ENCODE measurements around the gene BEND5. TPM values are rescaled to one million over a fixed set of nuclear protein-coding genes. Genes with fewer than 3 reads are reported as not detected.

Gene BEND5
- total and polyA plus RNA-seq, 5 donors from 2014 or later = 0.56 to 2.2 (median 1.7) TPM

DNA sequence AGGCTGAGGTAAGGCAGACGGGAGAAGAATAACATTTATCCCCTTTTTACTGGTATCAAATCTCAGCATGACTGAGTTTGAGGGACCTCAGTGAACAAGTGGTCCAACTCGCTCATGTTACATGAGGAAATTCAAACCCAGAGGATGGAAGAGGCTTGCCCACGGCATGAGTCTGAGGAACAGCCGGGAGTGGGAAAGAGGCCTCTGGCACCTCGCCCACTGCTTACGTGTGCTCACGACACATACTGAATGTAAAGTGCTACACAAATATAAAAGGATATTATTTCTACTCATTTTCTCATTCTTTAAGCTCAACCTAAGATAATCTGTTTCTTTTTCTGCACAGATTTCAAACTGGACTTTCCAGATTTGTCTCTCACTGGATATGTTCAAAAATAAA is 14.7 kb downstream of the BEND5 start:
- no peak overlapping the region for H3K4me3 Mint-ChIP-seq
- Histone ChIP-seq H3K27me3 (ENCODE audit: control insufficient read depth, insufficient read depth, low read length) (no peaks in the 10 kb centered on the region), H3K9me3 (ENCODE audit: control insufficient read depth in 2 of 2, low read length in 2 of 2) (no peaks in the 10 kb centered on the region), H3K36me3 (ENCODE audit: control insufficient read depth, insufficient read depth, low read length) (no peaks in the 10 kb centered on the region), H3K27ac (ENCODE audit: insufficient read depth, low read length, poor library complexity, severe bottlenecking) (no peak overlapping the region), H3K4me3 (ENCODE audit: low read depth, low read length) (no peak overlapping the region), H3K4me1 (ENCODE audit: control insufficient read depth, insufficient read depth, low read length, poor library complexity, severe bottlenecking) (no peaks in the 10 kb centered on the region)
- no peaks in the 10 kb centered on the region for H3K27me3 Mint-ChIP-seq
- peaks cover 0 to 2% (median 0%) of the 10 kb centered on the region in 4 donors for H3K4me1 Mint-ChIP-seq
- DNase-seq (no peak), ATAC-seq (ENCODE audit: low read depth in 2 of 2) (no peak)
- H3K9me3 Mint-ChIP-seq = peaks cover 0 to 3% (median 0%) of the 10 kb centered on the region in 7 donors
- H3K36me3 Mint-ChIP-seq = peaks cover 7% of the 10 kb centered on the region
- no peak overlapping the region for H3K27ac Mint-ChIP-seq

DNA sequence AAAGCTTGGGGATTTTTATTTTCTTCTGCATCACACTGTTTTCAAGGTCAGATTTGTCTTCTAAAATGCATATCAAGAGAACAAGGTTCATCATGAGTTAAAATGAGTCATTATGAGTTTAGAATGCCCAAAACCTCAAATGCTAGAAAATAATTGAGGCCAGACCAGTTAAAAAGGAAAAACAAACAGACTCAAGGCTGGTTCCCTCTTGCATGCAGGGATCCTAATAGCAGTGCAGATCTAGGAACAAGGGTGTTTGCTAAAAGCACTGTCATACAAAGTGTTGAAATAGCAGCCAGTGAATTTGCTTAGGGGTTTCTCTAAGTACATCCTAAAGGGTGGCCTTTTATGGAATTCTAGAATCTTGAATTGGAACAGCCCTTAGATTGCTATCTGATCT is 15.3 kb downstream of the BEND5 start:
- H3K4me1 Mint-ChIP-seq = peaks cover 0 to 2% (median 0%) of the 10 kb centered on the region in 4 donors
- H3K9me3 Mint-ChIP-seq = peaks cover 0 to 3% (median 0%) of the 10 kb centered on the region in 7 donors

DNA sequence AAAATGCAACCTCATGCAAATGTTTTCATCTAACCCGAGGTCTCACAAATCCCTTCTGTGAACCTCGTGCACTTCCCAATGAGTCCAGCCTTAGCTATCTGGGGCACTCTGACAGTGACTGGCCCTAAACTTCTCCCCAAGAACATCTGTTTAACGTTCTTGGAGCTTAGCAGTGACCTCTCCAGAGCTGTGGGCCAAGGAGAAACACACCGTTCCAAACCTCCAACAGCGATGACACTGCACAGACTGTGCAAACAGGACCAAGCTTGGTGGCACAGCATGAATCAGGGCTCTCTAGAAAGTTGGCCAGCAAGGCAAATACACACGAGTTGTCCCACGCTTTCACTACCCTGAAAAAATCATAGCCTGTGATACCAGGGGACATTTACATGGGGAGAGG is 15.8 kb downstream of the BEND5 start:
- Mint-ChIP-seq H3K27me3 (peaks cover 4% of the 10 kb centered on the region), H3K4me3 (no peak overlapping the region), H3K27ac (no peak overlapping the region), H3K36me3 (peaks cover 7% of the 10 kb centered on the region), H3K9me3 (peaks cover 0 to 3% (median 0%) of the 10 kb centered on the region in 7 donors), H3K4me1 (no peaks in the 10 kb centered on the region)
- Histone ChIP-seq H3K9me3 (ENCODE audit: control insufficient read depth in 2 of 2, low read length in 2 of 2) (no peaks in the 10 kb centered on the region), H3K27me3 (ENCODE audit: control insufficient read depth, insufficient read depth, low read length) (no peaks in the 10 kb centered on the region), H3K4me1 (ENCODE audit: control insufficient read depth, insufficient read depth, low read length, poor library complexity, severe bottlenecking) (no peaks in the 10 kb centered on the region), H3K4me3 (ENCODE audit: low read depth, low read length) (no peak overlapping the region), H3K27ac (ENCODE audit: insufficient read depth, low read length, poor library complexity, severe bottlenecking) (no peak overlapping the region), H3K36me3 (ENCODE audit: control insufficient read depth, insufficient read depth, low read length) (no peaks in the 10 kb centered on the region)
- ATAC-seq (ENCODE audit: low read depth in 2 of 2) (no peak), DNase-seq (no peak)

More for the DNA sequence above, 15.3 kb downstream of the BEND5 start:
- Histone ChIP-seq H3K4me1 (ENCODE audit: control insufficient read depth, insufficient read depth, low read length, poor library complexity, severe bottlenecking) (no peaks in the 10 kb centered on the region), H3K27me3 (ENCODE audit: control insufficient read depth, insufficient read depth, low read length) (no peaks in the 10 kb centered on the region), H3K36me3 (ENCODE audit: control insufficient read depth, insufficient read depth, low read length) (no peaks in the 10 kb centered on the region), H3K9me3 (ENCODE audit: control insufficient read depth in 2 of 2, low read length in 2 of 2) (no peaks in the 10 kb centered on the region), H3K27ac (ENCODE audit: insufficient read depth, low read length, poor library complexity, severe bottlenecking) (no peak overlapping the region), H3K4me3 (ENCODE audit: low read depth, low read length) (no peak overlapping the region)
- DNase-seq (no peak), ATAC-seq (ENCODE audit: low read depth in 2 of 2) (no peak)
- no peaks in the 10 kb centered on the region for H3K27me3 Mint-ChIP-seq
- no peak overlapping the region for H3K4me3 Mint-ChIP-seq
- H3K36me3 Mint-ChIP-seq = peaks cover 7% of the 10 kb centered on the region
- no peak overlapping the region for H3K27ac Mint-ChIP-seq

DNA sequence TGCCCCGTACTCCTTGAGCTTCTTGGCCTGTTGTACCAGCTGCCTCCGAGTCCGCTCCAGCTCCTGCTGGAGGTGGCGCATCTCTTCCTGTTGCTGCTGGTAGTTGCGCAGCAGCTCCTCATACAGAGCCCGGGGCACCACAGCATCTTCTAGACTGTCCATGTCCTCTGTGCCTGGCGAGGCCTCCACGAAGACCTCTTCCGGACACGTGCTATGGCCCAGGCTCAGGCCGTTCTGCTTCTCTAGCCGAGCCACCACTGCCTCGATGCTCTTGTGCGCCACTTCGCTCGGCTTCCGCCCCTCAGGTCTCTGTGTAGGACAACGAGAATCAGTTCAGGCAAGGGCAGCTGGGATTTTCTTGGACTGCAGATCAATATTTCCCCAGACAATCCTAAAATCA is 17.7 kb downstream of the BEND5 start:
- no peak for DNase-seq
- Mint-ChIP-seq H3K4me3 (no peak overlapping the region), H3K9me3 (peaks cover 0 to 2% (median 0%) of the 10 kb centered on the region in 7 donors), H3K27me3 (peaks cover 4% of the 10 kb centered on the region), H3K36me3 (peaks cover 7% of the 10 kb centered on the region), H3K27ac (no peak overlapping the region), H3K4me1 (no peaks in the 10 kb centered on the region)
- Histone ChIP-seq H3K9me3 (ENCODE audit: control insufficient read depth in 2 of 2, low read length in 2 of 2) (no peaks in the 10 kb centered on the region), H3K4me3 (ENCODE audit: low read depth, low read length) (no peak overlapping the region), H3K4me1 (ENCODE audit: control insufficient read depth, insufficient read depth, low read length, poor library complexity, severe bottlenecking) (no peaks in the 10 kb centered on the region), H3K36me3 (ENCODE audit: control insufficient read depth, insufficient read depth, low read length) (no peaks in the 10 kb centered on the region), H3K27ac (ENCODE audit: insufficient read depth, low read length, poor library complexity, severe bottlenecking) (no peak overlapping the region), H3K27me3 (ENCODE audit: control insufficient read depth, insufficient read depth, low read length) (no peaks in the 10 kb centered on the region)
- ATAC-seq (ENCODE audit: low read depth in 2 of 2) = no peak

DNA sequence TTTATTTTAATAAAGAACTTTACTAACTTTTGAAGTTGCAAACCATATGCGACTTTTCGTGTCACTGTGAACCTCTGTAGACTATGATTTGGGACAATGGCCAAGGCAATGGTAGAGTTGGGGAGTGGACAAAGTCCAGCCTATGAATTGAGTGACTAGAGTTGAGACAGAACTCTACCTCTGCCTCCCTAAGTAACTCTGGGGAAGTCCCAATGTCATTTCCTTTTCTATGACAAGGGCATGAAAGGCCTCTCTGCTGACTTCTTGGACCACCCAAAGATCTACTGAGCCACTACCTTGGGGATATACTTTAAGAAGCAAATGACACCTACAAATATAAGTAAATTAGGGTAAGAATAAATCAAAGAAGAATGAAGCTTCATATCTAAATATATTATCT is 19.3 kb downstream of the BEND5 start:
- H3K36me3 ChIP-seq (ENCODE audit: control insufficient read depth, insufficient read depth, low read length) = no peaks in the 10 kb centered on the region
- H3K27ac ChIP-seq (ENCODE audit: insufficient read depth, low read length, poor library complexity, severe bottlenecking) = no peak overlapping the region
- Mint-ChIP-seq H3K4me1 (no peaks in the 10 kb centered on the region), H3K27me3 (peaks cover 4% of the 10 kb centered on the region), H3K9me3 (peaks cover 0 to 2% (median 0%) of the 10 kb centered on the region in 7 donors), H3K4me3 (no peak overlapping the region), H3K36me3 (peaks cover 7% of the 10 kb centered on the region), H3K27ac (no peak overlapping the region)
- no peak for DNase-seq
- no peaks in the 10 kb centered on the region for H3K4me1 ChIP-seq (ENCODE audit: control insufficient read depth, insufficient read depth, low read length, poor library complexity, severe bottlenecking)
- no peak for ATAC-seq (ENCODE audit: low read depth in 2 of 2)
- H3K27me3 ChIP-seq (ENCODE audit: control insufficient read depth, insufficient read depth, low read length) = no peaks in the 10 kb centered on the region
- H3K9me3 ChIP-seq (ENCODE audit: control insufficient read depth in 2 of 2, low read length in 2 of 2) = no peaks in the 10 kb centered on the region
- H3K4me3 ChIP-seq (ENCODE audit: low read depth, low read length) = no peak overlapping the region

DNA sequence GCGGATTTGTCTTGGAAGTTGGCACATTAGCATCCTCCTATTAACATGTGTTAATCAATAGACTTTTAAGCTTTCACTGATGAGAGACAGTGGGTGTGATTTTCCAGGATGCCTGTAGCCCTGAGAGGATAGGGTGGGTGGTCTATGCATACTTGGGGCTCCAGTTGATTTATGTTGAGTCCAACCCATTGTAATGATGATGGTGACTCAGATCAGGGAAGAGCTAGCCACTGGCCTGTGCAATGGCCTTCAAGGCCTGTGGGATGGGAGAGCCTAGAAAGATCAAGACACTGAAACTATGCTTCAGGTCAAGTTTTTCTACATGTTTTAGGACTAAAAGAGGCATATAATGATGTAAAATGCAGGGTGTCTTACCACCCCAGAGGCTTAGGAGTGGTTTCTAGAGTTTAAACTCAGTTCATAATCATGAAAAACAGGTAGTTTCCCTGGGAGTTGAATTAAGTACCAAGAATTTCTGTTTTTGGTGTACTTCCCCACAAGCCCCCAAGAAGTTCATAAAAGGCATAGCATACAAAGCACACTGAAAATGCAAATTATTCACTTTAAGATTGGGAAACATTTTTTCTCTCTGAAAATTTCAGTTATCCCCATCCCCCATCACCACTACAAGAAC is 19.9 kb downstream of the BEND5 start:
- Mint-ChIP-seq H3K27me3 (peaks cover 4% of the 10 kb centered on the region), H3K36me3 (peaks cover 7% of the 10 kb centered on the region), H3K4me3 (no peak overlapping the region), H3K27ac (no peak overlapping the region), H3K4me1 (no peaks in the 10 kb centered on the region), H3K9me3 (peaks cover 0 to 2% (median 0%) of the 10 kb centered on the region in 7 donors)
- Histone ChIP-seq H3K27ac (ENCODE audit: insufficient read depth, low read length, poor library complexity, severe bottlenecking) (no peak overlapping the region), H3K27me3 (ENCODE audit: control insufficient read depth, insufficient read depth, low read length) (no peaks in the 10 kb centered on the region), H3K4me3 (ENCODE audit: low read depth, low read length) (no peak overlapping the region), H3K4me1 (ENCODE audit: control insufficient read depth, insufficient read depth, low read length, poor library complexity, severe bottlenecking) (no peaks in the 10 kb centered on the region), H3K9me3 (ENCODE audit: control insufficient read depth in 2 of 2, low read length in 2 of 2) (no peaks in the 10 kb centered on the region), H3K36me3 (ENCODE audit: control insufficient read depth, insufficient read depth, low read length) (no peaks in the 10 kb centered on the region)
- ATAC-seq (ENCODE audit: low read depth in 2 of 2) (no peak), DNase-seq (no peak)

DNA sequence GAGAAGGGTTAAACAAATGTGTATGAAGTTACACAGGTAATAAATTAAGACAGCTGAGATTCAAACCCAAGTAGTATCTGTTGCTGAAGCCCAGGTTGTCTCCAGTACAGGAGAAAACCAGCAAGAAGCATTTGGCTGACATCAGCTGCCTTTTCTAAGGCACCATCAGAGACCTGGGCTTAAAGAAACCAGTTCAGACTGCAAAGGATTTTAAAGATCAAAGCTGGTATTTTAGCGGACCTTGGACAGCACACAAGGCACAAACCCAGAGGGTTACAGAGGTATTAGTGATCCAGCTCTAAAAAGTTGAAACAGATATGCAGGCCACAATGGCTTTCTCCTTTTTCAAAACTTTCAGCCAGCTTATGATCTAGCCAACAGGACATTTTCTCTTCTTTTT is 23.4 kb downstream of the BEND5 start:
- Mint-ChIP-seq H3K27me3 (peaks cover 4% of the 10 kb centered on the region), H3K36me3 (no peaks in the 10 kb centered on the region), H3K4me3 (no peak overlapping the region), H3K27ac (no peak overlapping the region), H3K9me3 (peaks cover 0 to 2% (median 0%) of the 10 kb centered on the region in 7 donors), H3K4me1 (no peaks in the 10 kb centered on the region)
- no peaks in the 10 kb centered on the region for H3K4me1 ChIP-seq (ENCODE audit: control insufficient read depth, insufficient read depth, low read length, poor library complexity, severe bottlenecking)
- no peak overlapping the region for H3K27ac ChIP-seq (ENCODE audit: insufficient read depth, low read length, poor library complexity, severe bottlenecking)
- DNase-seq (no peak), ATAC-seq (ENCODE audit: low read depth in 2 of 2) (no peak)
- no peak overlapping the region for H3K4me3 ChIP-seq (ENCODE audit: low read depth, low read length)
- no peaks in the 10 kb centered on the region for H3K27me3 ChIP-seq (ENCODE audit: control insufficient read depth, insufficient read depth, low read length)
- H3K36me3 ChIP-seq (ENCODE audit: control insufficient read depth, insufficient read depth, low read length) = no peaks in the 10 kb centered on the region
- no peaks in the 10 kb centered on the region for H3K9me3 ChIP-seq (ENCODE audit: control insufficient read depth in 2 of 2, low read length in 2 of 2)

DNA sequence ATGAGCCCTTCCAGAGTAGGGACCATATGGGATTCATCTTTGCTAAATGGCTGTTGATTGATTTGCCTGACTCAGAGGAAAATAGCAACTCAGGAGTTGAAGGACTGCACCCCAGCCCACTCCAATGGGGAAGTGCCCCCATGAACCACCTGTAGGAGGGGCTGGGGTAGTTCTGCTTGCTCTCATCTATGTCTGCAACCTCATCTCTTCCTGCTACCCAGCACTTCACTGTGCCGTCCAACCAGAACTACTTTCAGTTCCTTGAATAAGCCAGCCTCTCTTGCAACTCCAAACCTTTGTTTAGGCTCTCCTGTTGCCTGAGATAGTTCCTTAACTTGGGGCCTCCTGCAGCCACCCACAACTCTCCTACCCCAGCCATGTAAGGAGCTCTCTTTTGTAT is 26.6 kb downstream of the BEND5 start:
- H3K27me3 ChIP-seq (ENCODE audit: control insufficient read depth, insufficient read depth, low read length) = no peaks in the 10 kb centered on the region
- ATAC-seq (ENCODE audit: low read depth in 2 of 2) = peak in 1 of 2 donors; percentile 50
- Mint-ChIP-seq H3K27me3 (no peaks in the 10 kb centered on the region), H3K4me3 (no peak overlapping the region), H3K36me3 (peaks cover 8% of the 10 kb centered on the region), H3K9me3 (peaks cover 0 to 3% (median 0%) of the 10 kb centered on the region in 7 donors), H3K4me1 (no peaks in the 10 kb centered on the region), H3K27ac (no peak overlapping the region)
- no peak for DNase-seq
- H3K4me3 ChIP-seq (ENCODE audit: low read depth, low read length) = no peak overlapping the region
- H3K27ac ChIP-seq (ENCODE audit: insufficient read depth, low read length, poor library complexity, severe bottlenecking) = no peak overlapping the region
- no peaks in the 10 kb centered on the region for H3K9me3 ChIP-seq (ENCODE audit: control insufficient read depth in 2 of 2, low read length in 2 of 2)
- no peaks in the 10 kb centered on the region for H3K36me3 ChIP-seq (ENCODE audit: control insufficient read depth, insufficient read depth, low read length)
- no peaks in the 10 kb centered on the region for H3K4me1 ChIP-seq (ENCODE audit: control insufficient read depth, insufficient read depth, low read length, poor library complexity, severe bottlenecking)
